ENCODE measurements around the gene GUCY1B1.

The GUCY1B1 gene
- 0 reads per million in 4 donors for total RNA-seq

GRCh38 chr4:155758481-155759371 lies at the start of gene GUCY1B1:
TSS of gene GUCY1B1 (plus strand) at chr4:155759021. CDS start at chr4:155759141, 120 bp downstream.
- peak; percentile 11 to 72 (median 27) for DNase-seq

DNA sequence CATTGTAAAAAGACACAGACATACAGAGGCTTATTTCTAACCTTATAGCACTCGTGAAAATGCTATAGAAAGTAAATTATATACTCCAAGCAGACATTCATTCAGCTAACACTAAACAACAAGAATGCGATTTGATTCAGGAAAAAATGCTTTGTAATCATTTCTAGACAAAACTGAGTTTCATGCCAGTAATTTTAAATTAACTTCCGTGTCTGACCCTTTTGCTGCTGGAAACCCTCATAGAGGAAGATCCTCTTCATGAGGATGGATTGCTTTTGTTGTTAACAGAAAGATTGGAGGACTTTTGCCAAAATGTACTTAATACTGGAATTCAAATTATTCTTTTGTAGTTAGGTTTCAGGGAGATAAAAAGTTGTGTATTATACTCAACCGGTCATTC lies 48.9 kb upstream of the GUCY1B1 start:
- no peak for DNase-seq

- no peak for DNase-seq
These were observed 47.3 kb upstream of the GUCY1B1 start for GRCh38 chr4:155711556-155711955.

GRCh38 chr4:155712846-155713245 lies 46.0 kb upstream of the GUCY1B1 start:
- no peak for DNase-seq

GRCh38 chr4:155713911-155714310 lies 44.9 kb upstream of the GUCY1B1 start:
- no peak for DNase-seq

GRCh38 chr4:155722336-155722735 lies 36.5 kb upstream of the GUCY1B1 start:
- no peak for DNase-seq

DNA sequence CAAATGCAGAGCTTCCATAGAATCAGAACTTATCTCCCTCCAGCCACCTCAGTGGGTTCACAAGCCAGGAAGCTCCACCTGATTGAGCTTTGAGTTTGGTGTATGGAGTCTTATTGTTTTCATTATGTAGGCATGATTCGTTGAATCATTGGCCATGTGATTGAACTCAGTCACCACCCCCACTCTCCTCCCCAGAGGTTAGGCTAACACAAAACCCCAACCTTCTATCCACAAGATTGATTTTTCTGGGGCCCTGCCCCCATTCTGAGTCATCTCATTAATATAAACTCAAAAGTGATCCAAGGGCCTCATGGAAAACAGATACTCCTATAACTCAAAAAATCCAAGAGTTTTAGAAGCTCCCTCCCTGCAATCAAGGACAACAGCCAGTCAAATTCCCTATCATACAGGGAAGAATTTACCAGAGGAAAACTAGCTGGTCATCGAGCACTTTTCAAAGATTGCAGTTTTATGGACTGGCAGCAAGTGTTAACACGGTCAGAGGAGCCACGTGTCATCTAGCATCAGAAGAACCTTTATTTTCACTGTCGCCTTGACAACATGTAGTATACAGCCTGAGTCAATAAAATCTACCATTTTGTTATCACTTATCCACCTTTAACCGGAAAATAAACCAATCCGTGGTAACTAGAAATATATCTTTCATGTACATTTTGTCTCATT lies 35.9 kb upstream of the GUCY1B1 start:
- no peak for DNase-seq

DNA sequence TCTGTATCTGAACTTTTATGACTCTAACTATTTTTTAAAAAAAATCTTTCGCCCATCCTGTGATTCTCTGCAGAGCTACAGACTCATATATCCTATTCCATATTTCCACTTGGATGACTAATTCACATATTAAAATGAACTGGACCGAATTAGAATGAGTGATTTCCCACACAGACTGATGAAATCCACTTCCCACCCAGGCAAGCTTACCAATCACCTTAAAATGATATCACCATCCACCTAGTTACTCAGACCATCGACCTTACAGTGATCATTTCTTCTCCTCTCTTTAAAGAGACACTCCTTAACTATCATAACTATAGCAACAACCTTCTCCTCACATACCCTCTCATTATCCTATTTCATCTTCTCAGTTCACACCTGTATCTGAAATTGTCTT lies 34.1 kb upstream of the GUCY1B1 start:
- no peak for DNase-seq

GRCh38 chr4:155734065-155734464 lies 24.8 kb upstream of the GUCY1B1 start:
- DNase-seq, result no peak

DNA sequence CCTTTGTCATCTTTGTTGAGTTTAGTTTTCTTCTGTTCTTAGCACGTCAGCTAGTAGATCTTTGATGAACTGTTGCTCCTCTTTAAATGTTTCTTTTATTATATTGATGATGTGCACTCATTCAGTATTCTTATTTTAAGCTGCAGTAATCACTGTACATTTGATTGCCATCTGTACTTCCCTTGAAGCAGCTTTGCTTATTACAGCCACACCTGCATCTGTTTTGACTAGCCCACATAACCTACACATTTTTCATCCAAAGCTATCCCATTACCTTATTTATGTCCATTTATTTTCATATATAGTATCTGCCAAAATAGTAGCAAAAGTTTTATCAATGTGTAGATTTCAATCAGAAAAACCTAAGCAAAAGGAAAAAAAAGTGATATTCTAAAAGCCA lies 23.9 kb upstream of the GUCY1B1 start:
- DNase-seq, result no peak

DNA sequence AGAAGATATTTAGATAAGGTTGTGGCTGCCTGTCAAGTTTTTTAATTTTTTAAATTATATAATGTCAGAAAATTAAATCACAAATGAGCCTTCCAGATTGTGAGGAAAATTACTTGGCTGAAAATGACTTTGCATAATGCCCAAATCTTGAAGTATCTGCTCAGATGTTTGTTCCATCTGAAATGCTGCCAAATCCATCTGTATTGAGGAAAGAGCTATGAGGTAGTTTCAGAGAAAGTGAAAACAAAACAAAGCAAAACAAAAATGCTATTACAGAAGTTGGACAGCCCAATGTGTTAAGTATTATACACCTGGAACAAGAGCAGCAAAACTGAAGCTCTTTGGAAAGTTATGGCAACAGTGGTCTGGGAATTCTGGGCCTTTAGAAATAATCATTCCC lies 23.3 kb upstream of the GUCY1B1 start:
- DNase-seq, result no peak

- DNase-seq, result no peak
These were observed 20.3 kb upstream of the GUCY1B1 start for GRCh38 chr4:155738548-155738947.

GRCh38 chr4:155741546-155741945 lies 17.3 kb upstream of the GUCY1B1 start:
- no peak for DNase-seq

DNA sequence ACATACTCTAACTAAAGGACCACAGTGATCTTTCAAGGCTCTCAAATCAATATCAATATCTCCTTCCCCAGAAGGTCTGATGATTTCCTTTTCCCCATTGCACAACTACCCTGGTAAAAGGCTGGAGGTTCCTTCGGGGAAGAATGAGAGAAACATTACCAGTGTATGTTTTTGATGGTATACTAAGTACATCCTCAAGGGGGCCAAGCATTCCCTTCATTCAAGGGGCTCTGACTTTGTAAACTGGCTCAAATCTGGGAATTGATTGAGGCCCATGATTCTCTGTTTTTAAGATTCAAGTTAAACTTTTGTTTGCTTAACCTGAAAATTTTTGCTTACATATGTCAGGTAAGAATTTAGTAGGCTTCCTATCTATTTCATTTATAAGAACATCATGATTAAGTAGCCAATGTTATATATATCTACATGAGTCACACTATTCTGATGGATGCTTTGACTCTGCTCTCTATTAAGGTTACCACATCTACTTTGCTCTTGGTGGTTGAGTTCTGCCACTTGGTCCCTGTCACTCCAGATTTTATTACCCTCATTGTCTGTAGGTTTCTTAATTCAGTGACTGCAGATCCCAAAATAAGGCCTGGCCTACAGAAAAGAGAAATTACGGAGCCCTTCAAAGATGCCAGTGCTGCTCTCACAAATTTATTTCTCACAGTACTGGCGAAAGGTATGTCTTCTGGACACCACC lies 16.4 kb upstream of the GUCY1B1 start:
- DNase-seq, result no peak

DNA sequence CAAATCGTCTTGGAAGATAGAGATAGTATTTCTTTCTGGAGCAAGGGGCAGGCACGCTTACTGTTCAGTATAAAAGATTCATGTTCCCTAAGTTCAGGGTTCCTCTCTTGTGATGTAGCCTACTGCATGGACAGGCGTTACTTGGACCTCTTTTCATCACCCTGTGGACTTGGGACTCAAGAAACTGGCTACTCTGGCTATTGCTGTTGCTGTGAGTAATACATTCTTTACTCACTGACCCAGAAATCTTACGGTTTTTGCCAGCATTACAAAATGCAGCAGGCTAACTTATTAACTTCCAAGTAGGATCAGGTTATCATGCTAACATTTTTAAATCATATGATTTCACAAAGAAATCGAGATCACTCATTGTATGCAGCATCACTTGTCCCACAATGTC lies 12.8 kb upstream of the GUCY1B1 start:
- no peak for DNase-seq

DNA sequence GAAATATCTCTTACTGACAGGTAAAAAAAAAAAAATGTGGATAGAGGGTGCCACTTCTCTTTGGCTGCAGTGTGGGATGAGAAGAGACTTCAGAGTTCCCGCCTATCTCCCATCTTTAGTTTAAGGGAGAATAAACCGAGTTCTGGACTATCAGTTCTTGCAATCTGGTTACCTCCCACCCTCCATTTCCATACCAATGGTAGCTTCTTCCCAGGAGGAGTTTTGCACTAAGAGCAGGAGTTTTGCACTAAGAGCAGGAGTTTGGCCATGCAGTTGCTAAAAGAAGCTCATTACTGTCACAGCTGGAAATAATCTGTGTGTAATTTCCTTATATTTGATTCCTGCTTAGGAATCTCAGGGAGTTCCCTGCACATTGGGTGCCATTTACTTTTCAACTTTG lies 10.8 kb upstream of the GUCY1B1 start:
- DNase-seq, result no peak

DNA sequence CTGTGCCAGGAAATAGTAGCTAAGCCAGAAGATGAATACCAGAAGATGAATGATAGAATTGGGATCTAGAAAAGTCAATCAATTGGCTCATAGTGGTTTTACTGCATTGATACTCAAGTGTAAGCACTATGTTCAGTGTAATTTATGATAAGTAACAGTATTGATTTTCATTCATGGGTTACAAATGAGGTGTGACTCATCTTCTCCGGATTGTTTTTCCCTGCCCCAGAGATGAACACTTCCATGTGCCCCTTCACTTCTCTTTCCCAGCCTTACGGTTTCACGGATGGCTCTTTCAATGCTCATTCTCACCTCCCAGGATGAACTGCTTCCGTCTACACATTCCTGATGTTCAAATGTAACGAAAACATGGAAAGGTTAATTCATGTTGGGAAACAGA lies 9.8 kb upstream of the GUCY1B1 start:
- DNase-seq, result no peak

DNA sequence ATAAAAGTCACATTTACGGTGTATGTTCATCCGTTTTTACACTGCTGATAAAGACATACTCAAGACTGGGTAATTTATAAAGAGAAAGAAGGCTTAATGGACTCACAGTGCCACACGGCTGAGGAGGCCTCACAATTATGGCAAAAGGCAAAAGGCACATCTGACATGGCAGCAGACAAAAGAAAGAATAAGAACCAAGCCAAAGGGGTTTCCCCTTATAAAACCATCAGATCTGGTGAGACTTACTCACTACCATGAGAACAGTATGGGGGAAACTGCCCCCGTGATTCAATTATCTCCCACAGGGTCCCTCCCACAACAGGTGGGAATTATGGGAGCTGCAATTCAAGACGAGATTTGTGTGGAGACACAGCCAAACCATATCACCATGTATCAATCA lies 7.3 kb upstream of the GUCY1B1 start:
- no peak for DNase-seq

GRCh38 chr4:155757745-155758265 lies 1.0 kb upstream of the GUCY1B1 start:
- no peak for DNase-seq

DNA sequence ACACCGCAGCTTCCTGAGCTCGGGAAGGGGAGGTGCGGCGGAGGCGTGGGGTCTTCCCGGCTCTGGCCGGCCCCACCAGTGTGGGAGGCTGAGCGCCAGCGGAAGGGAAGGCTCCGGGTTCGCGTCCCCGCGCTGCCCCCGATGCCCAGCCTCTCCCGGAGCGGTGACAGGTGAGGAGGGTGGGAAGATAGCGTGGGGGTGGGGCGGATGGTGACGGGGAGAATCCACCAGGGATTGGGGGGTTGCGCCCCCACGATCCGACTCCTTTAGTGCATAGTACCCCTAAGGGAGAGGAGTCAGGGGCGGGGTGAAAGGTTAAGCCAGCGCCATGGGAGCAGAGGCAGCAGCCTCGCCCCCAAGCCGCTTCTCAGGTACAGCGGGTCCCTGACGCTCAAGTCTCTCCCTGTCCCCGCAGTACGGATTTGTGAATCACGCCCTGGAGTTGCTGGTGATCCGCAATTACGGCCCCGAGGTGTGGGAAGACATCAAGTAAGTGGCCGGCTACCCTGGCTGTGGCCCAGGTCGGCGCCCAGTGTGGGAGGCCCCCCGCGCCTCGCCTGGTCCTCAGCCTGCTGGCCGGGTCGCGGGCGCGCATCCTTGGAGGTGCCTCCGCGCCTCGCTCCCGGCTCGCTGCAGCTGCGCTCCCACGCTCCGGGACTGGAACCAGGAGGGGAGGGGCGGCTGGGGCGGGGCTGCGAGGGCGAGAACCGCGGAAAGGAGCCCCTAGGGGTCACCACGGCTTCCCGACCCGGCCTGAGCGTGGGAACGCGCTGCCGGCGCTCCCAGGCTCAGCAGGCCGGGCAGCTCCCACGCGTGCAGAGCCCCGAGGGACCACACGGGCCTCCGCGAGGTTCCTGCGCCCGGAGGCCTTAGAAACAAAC lies 791 bp downstream of the GUCY1B1 start:
- peak in 1 of 5 donors; percentile 1 for DNase-seq

- no peak for DNase-seq
These were observed 2.2 kb downstream of the GUCY1B1 start for GRCh38 chr4:155761047-155761446.

DNA sequence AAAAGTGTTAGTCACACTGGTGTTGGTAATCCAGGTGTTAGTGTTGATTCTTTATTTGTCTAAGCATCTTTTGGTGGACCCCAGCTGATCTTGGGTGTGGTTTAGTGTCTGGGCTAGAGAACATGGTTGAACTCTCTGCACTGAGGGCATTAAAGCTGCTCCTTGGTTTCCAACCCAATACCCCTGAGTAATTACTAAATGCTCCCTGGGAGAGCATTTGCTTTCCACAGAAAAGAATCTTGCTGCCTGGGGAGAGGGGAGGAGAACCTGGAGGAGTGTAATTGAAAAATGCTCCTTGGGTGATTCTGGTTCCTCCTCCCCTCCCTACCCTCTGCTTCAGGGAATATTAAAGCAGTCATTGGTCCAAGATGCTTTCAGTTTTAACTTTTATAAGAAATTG lies 3.1 kb downstream of the GUCY1B1 start:
- DNase-seq, result no peak

Measured in T-helper 1 cell (primary cell).